ENCODE measurements around the gene HLA-E. TPM values are rescaled to one million over a fixed set of nuclear protein-coding genes. Genes with fewer than 3 reads are reported as not detected.

The HLA-E gene
- total RNA-seq, 4 donors from 2014 or later: 207 to 628 (median 416) TPM

DNA sequence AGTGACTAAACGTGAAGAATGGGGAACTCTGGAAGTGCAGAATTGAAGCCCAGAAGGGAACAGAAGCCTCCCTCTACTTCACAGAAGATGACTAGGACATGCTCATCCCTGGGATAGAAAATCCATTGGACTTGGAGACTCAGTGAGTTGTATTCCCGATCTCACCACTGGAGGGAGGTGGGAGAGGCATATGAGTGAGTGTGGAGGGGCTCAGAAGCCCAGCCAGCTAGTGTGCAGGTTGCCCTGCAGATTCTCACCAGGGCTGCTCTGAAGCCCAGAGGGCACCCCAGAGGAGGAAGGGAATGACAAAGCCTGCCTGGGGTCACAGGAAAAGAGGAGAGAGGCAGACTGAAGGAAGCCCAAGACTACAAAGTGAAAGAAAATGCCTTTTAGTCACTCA, 42.1 kb upstream of the HLA-E start:
- intact Hi-C loops (cut with DNase I; ENCODE audit: low total_unique reads): no loop called here
- DNase-seq: no peak
- no peaks in the 10 kb centered on the region for H3K9me3 ChIP-seq
- H3K4me1 ChIP-seq: no peaks in the 10 kb centered on the region
- H3K27me3 ChIP-seq: peaks cover 0 to 38% of the 10 kb centered on the region in 2 donors
- H3K27ac ChIP-seq: no peak overlapping the region
- H3K4me3 ChIP-seq: no peak overlapping the region
- TF ChIP-seq, protein P1, sequence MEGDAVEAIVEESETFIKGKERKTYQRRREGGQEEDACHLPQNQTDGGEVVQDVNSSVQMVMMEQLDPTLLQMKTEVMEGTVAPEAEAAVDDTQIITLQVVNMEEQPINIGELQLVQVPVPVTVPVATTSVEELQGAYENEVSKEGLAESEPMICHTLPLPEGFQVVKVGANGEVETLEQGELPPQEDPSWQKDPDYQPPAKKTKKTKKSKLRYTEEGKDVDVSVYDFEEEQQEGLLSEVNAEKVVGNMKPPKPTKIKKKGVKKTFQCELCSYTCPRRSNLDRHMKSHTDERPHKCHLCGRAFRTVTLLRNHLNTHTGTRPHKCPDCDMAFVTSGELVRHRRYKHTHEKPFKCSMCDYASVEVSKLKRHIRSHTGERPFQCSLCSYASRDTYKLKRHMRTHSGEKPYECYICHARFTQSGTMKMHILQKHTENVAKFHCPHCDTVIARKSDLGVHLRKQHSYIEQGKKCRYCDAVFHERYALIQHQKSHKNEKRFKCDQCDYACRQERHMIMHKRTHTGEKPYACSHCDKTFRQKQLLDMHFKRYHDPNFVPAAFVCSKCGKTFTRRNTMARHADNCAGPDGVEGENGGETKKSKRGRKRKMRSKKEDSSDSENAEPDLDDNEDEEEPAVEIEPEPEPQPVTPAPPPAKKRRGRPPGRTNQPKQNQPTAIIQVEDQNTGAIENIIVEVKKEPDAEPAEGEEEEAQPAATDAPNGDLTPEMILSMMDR (IDR thresholded peaks at IDR 0.05): no peak
- no peak for TF ChIP-seq POLR2A (IDR thresholded peaks at IDR 0.05)
- no peaks in the 10 kb centered on the region for H3K36me3 ChIP-seq

DNA sequence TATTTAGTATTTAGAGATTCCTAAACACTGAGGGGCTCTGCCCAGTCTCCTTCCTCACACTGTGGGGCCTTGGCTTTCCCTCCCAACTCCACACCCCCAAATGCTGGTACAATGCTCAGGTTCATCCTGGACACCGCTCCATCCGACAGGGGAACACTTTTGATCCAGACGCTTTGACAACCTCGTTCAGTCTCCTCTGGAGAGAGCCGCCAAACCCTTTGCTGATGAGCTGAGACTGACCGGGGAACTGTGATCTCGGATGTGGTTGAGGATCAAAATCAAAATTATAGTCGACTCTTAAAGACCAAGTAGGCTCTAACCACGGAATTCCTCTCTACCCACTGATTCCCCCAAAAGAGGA, 38.8 kb upstream of the HLA-E start:
- Histone ChIP-seq H3K4me1 (no peaks in the 10 kb centered on the region), H3K36me3 (no peaks in the 10 kb centered on the region), H3K27me3 (peaks cover 5 to 33% of the 10 kb centered on the region in 2 donors), H3K9me3 (no peaks in the 10 kb centered on the region), H3K27ac (no peak overlapping the region), H3K4me3 (no peak overlapping the region)
- intact Hi-C loops (cut with DNase I; ENCODE audit: low total_unique reads): no loop called here
- TF ChIP-seq POLR2A (IDR thresholded peaks at IDR 0.05): no peak
- TF ChIP-seq, protein P1 (IDR thresholded peaks at IDR 0.05): no peak
- DNase-seq: no peak

DNA sequence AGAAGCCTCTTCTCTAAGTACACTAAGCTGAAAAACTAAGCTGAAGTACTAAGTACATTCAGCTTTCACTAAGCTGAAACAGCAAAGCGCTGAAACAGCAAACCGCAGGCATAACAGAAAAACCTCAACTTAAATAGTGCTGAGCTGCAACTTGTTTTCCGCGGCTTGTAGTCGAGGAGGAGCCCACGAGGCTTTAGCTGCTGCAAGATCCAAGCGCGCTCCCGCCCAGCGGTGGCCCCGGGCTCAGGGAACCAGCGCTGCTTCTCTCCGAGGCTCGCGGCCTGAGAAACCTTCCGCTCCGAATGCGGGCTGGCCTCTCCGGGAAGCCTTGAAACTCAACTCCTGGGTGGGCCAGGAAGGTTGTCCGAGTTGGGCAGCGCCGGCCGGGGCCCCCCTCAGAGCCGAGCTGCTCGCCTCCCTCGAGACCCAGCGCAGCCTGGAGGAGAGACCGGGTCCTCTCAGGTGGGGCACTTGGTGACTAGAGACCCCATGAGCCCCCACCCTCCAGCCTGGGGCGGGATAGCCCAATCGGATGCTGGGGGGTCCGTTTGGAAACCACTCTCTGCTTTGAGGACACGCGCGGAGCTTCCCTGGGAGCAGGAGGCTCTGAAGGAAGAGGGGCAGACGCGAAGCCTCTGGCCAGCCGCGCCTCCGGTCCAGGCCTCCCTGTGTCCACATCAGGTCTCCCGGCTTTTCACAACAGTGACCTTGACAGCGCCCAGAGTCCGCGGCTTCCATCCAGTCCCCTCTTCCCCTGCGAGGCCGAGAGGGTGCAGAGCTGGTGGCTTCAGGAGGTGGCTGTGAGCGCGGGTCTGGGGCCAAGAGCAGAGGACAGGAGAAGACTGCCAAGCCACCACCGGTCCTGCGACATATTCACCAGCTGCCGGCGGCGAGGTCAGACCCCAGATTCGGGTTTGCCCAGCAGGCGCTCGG, 38.1 kb upstream of the HLA-E start:
- H3K4me1 ChIP-seq: no peaks in the 10 kb centered on the region
- intact Hi-C loops (cut with DNase I; ENCODE audit: low total_unique reads): no loop called here

DNA sequence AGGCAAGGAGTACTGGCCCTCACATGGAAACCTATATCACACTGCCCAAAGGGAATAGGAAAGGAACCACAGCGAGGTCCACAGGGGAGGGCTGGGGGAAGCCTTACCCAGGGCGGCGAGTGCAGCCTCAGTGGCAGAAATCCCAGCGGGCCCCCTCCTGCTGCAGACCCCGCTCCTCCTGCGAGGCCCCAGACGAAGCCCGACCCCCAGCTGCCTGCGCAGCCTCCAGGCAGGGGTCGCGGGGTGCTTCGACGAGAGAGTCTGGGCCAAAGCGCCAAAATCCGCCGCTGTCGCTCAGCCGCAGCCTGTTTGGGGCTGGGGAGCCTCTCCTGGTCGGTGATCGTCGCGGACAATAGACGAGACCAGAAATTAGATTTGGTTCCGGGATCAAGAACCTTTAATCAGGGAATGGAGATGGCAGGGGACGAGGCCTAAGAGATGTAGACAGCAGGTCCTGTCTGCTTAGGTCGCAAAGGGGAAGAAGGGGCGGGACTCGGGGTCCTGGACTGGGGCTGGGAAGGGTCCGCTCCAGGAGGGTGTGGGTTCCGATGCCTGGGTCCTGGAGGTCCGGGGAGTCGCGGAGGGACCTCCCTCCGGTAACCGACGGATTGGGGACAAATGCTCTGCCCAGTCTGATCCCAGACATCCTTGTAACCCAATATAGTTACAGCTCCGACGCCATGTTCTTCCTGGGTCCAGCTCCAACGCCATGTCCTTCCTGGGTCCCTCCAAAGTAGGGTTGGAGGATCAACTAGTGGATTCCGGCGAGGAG, 36.4 kb upstream of the HLA-E start:
- Histone ChIP-seq H3K9me3 (no peaks in the 10 kb centered on the region), H3K36me3 (no peaks in the 10 kb centered on the region), H3K4me3 (no peak overlapping the region), H3K27me3 (peaks cover 5 to 26% of the 10 kb centered on the region in 2 donors), H3K4me1 (no peaks in the 10 kb centered on the region), H3K27ac (no peak overlapping the region)
- TF ChIP-seq, protein P1 (IDR thresholded peaks at IDR 0.05): no peak
- no peak for TF ChIP-seq POLR2A (IDR thresholded peaks at IDR 0.05)
- intact Hi-C loops (cut with DNase I; ENCODE audit: low total_unique reads): no loop called here
- no peak for DNase-seq

More for the DNA sequence above, 38.1 kb upstream of the HLA-E start:
- Histone ChIP-seq H3K27ac (no peak overlapping the region), H3K36me3 (no peaks in the 10 kb centered on the region), H3K4me3 (no peak overlapping the region), H3K27me3 (peaks cover 5 to 26% of the 10 kb centered on the region in 2 donors), H3K9me3 (no peaks in the 10 kb centered on the region)
- no peak for DNase-seq
- TF ChIP-seq, protein P1 (IDR thresholded peaks at IDR 0.05): no peak
- TF ChIP-seq POLR2A (IDR thresholded peaks at IDR 0.05): no peak

Measured in uterus (tissue), 4 donors.